ENCODE data around the gene CGB7. TPM values are rescaled to one million over a fixed set of nuclear protein-coding genes. Genes with fewer than 3 reads are reported as not detected.

CGB7 gene
- total RNA-seq, 1 experiment from 2014 or later = 1.2 TPM

DNA sequence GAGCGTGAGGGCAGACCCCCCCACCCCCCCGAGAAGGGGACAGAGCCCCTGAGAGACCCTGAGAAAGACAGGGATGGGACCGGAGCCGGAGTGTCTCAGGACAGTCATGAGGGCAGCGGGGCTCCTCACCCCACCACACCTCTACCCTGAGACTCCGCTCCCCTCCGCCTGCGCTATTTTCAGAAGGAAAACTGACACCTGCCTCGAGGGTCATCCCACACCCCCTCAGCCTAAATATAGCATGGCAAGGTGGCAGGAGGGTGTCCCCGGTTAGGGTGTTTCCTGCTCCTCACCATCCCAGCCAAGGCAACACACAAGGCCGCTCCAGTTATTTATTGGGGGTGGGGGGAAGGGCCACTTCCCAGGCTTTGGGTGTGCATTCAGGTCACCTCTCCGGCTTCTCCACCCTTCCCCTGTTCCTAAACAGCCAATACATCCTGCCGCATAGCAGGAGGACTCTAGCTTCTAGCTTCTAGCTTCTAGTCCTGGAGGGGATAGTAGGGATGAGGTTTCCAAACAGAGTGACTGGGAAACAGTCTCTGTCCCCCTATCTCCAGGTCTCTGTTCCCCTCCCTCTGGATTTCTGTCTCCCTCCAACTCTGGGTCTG is 8.5 kb upstream of the CGB7 start:
- peaks cover 7 to 14% of the 10 kb centered on the region in 2 experiments; a peak in 4 of 5 replicates for H3K9me3 Mint-ChIP-seq
- peaks cover 0 to 4% (median 3%) of the 10 kb centered on the region in 3 experiments; a peak in 3 of 7 replicates for H3K36me3 Mint-ChIP-seq (ENCODE audit: insufficient read depth in 1 of 3, low read depth in 3 of 3)
- no peak overlapping the region for H4K8ac ChIP-seq (replicated peaks; ENCODE audit: insufficient read length, low read depth, low read length)
- no peak overlapping the region for H4K5ac ChIP-seq (ENCODE audit: insufficient read length, low read depth, low read length)
- H3K27me3 Mint-ChIP-seq (ENCODE audit: low read depth) = peaks cover 77% of the 10 kb centered on the region
- no peaks in the 10 kb centered on the region for H3K79me1 ChIP-seq (ENCODE audit: insufficient read depth, low read depth, low read length, poor library complexity, severe bottlenecking)
- no peak overlapping the region for H2AK5ac ChIP-seq (ENCODE audit: insufficient read length, low read length)
- TF ChIP-seq CTCF (conservative IDR thresholded peaks at IDR 0.05) = no peak
- no peaks in the 10 kb centered on the region for H3K79me2 ChIP-seq (ENCODE audit: insufficient read depth, low read length)
- H2BK5ac ChIP-seq (ENCODE audit: insufficient read length, low read length) = no peak overlapping the region
- DNase-seq = no peak
- H4K91ac ChIP-seq (ENCODE audit: insufficient read length, low read depth, low read length) = no peak overlapping the region
- peaks cover 29 to 44% of the 10 kb centered on the region in 2 experiments for H3K4me1 Mint-ChIP-seq
- no peaks in the 10 kb centered on the region for H3K9me3 ChIP-seq (ENCODE audit: control insufficient read depth, low read depth, low read length)
- no peak overlapping the region for H3K9ac ChIP-seq (ENCODE audit: extremely low read depth, insufficient read length, low read length)
- no peak overlapping the region for H2BK120ac ChIP-seq (ENCODE audit: low read depth, low read length, poor library complexity, severe bottlenecking)
- H4K20me1 ChIP-seq (ENCODE audit: control insufficient read depth, insufficient read depth, insufficient read length) = no peaks in the 10 kb centered on the region
- H3K27ac Mint-ChIP-seq = no peak overlapping the region
- H2AFZ ChIP-seq (ENCODE audit: low read length) = no peak overlapping the region
- peaks cover 33% of the 10 kb centered on the region; the same call in 1 of the 2 replicates for H3K27me3 ChIP-seq (ENCODE audit: insufficient read depth, low read length)
- H3K4me1 ChIP-seq (ENCODE audit: insufficient read depth, low read length) = peaks cover 2% of the 10 kb centered on the region; the same call in 1 of the 2 replicates
- H3K23me2 ChIP-seq (ENCODE audit: insufficient read length, low read depth, low read length, poor library complexity, severe bottlenecking) = peaks cover 3% of the 10 kb centered on the region
- H2BK12ac ChIP-seq (ENCODE audit: insufficient read length, low read depth, low read length) = no peak overlapping the region
- H2BK20ac ChIP-seq (ENCODE audit: low read depth, low read length, poor library complexity, severe bottlenecking) = no peak overlapping the region
- no peak overlapping the region for H3T11ph ChIP-seq (ENCODE audit: low read length)
- H3K23ac ChIP-seq (ENCODE audit: insufficient read length, low read depth, low read length) = no peak overlapping the region
- no peak overlapping the region for H3K27ac ChIP-seq (ENCODE audit: insufficient read length, low read depth, low read length)
- H2BK15ac ChIP-seq (ENCODE audit: low read depth, low read length) = no peak overlapping the region
- H3K56ac ChIP-seq (ENCODE audit: insufficient read length, low read depth, low read length) = no peak overlapping the region
- WGBS (ENCODE audit: extremely low coverage, insufficient read length, low lambda C conversion rate) = no CpG with 5 or more reads among the region's 13 CpGs
- peak overlapping the region; percentile 19 to 39; a peak in 3 of 5 replicates for H3K4me3 Mint-ChIP-seq
- no peak overlapping the region for H3K4ac ChIP-seq (ENCODE audit: low read depth, low read length)
- peak overlapping the region; percentile 62 for H3K4me2 ChIP-seq (ENCODE audit: insufficient read depth, insufficient read length, low read length)
- H3K14ac ChIP-seq (ENCODE audit: insufficient read depth, low read length) = no peak overlapping the region
- no peak overlapping the region for H3K18ac ChIP-seq (ENCODE audit: insufficient read length, low read depth, low read length)

Measured in H9 (cell line).